22Rv1 (cell line): ENCODE results near the gene MORF4L1.
"Not testable (repeated sequence)": the region's sequence is repeated elsewhere in the genome, so short reads cannot be mapped to it uniquely, and the experiment has no call there.

Experiments
- CTCF ChIP-seq: fragments of 450-650 bp; IDR thresholded peaks from 2 replicates; pipeline ENCODE4 v1.5.1; 2017; ENCODE audit warnings: mild to moderate bottlenecking
- ZFX ChIP-seq: fragments of 450-650 bp; IDR thresholded peaks from 2 replicates; pipeline ENCODE4 v1.6.1; 2017; ENCODE audit warnings: antibody characterized with exemption, borderline replicate concordance

GRCh38 chr15:78900819-78901533 is 28.3 kb downstream of the MORF4L1 start:
- TF ChIP-seq CTCF, ZFX: not testable (repeated sequence)
